GM23248 (cell line): ENCODE measurements around the gene C1D. TPM values are rescaled to one million over a fixed set of nuclear protein-coding genes. Genes with fewer than 3 reads are reported as not detected.

Source experiments
- DNase-seq: peaks from one replicate; pipeline ENCODE4 v3.0.0-alpha.2; 2015
- H2AFZ ChIP-seq: fragments of 200-600 bp; sonication (generic); 2 replicates; pipeline ENCODE4 v1.6.1; 2016; ENCODE audit warnings: antibody characterized with exemption
- H3F3A ChIP-seq: fragments of 200-600 bp; sonication (generic); 2 replicates; pipeline ENCODE4 v1.6.1; 2016; ENCODE audit warnings: mild to moderate bottlenecking, antibody characterized with exemption, mixed run types; ENCODE audit not compliant: insufficient read depth
- H3K27ac ChIP-seq: fragments of 200-600 bp; sonication (generic); 2 replicates; pipeline ENCODE4 v1.5.1; 2016; ENCODE audit warnings: mild to moderate bottlenecking
- H3K27me3 ChIP-seq: fragments of 200-600 bp; sonication (generic); replicated peaks from 2 replicates; pipeline ENCODE4 v1.6.1; 2016; ENCODE audit warnings: mild to moderate bottlenecking; ENCODE audit not compliant: insufficient read depth
- H3K36me3 ChIP-seq: fragments of 200-600 bp; sonication (generic); 2 replicates; pipeline ENCODE4 v1.6.1; 2016; ENCODE audit warnings: low read depth, mild to moderate bottlenecking
- H3K4me1 ChIP-seq: fragments of 200-600 bp; sonication (generic); 2 replicates; pipeline ENCODE4 v1.6.1; 2016; ENCODE audit warnings: mild to moderate bottlenecking; ENCODE audit not compliant: insufficient read depth
- H3K4me2 ChIP-seq: fragments of 200-600 bp; sonication (generic); one replicate; pipeline ENCODE4 v1.6.1; 2016; ENCODE audit warnings: mild to moderate bottlenecking; ENCODE audit not compliant: unreplicated experiment
- H3K4me3 ChIP-seq: fragments of 200-600 bp; sonication (generic); 2 replicates; pipeline ENCODE4 v1.5.1; 2016; ENCODE audit warnings: mild to moderate bottlenecking
- H3K79me2 ChIP-seq: fragments of 200-600 bp; sonication (generic); 2 replicates; pipeline ENCODE4 v1.6.1; 2016; ENCODE audit warnings: mild to moderate bottlenecking; ENCODE audit not compliant: insufficient read depth
- H3K9ac ChIP-seq: fragments of 200-600 bp; sonication (generic); 2 replicates; pipeline ENCODE4 v1.6.1; 2016; ENCODE audit warnings: mild to moderate bottlenecking
- H3K9me2 ChIP-seq: fragments of 200-600 bp; sonication (generic); 2 replicates; pipeline ENCODE4 v1.6.1; 2016; ENCODE audit warnings: mixed run types, mild to moderate bottlenecking, moderate library complexity; ENCODE audit not compliant: insufficient read depth
- H3K9me3 ChIP-seq: fragments of 200-600 bp; sonication (generic); one replicate; pipeline ENCODE4 v1.6.1; 2017; ENCODE audit warnings: low read depth
- H4K20me1 ChIP-seq: fragments of 200-600 bp; sonication (generic); 2 replicates; pipeline ENCODE4 v1.6.0; 2016; ENCODE audit not compliant: insufficient read depth
- EZH2 ChIP-seq: fragments of 200-600 bp; sonication (generic); IDR thresholded peaks from 2 replicates; pipeline ENCODE4 v1.6.1; 2018; ENCODE audit warnings: antibody characterized with exemption, mild to moderate bottlenecking; ENCODE audit not compliant: insufficient read depth, poor library complexity, severe bottlenecking
- EZH2phosphoT487 ChIP-seq: fragments of 200-600 bp; sonication (generic); IDR thresholded peaks from 2 replicates; pipeline ENCODE4 v1.6.1; 2018; ENCODE audit warnings: antibody characterized with exemption, moderate library complexity, mild to moderate bottlenecking, low read depth; ENCODE audit not compliant: insufficient read depth
- WGBS, 2 experiments: methylation state at CpG; one replicate each; pipeline ENCODE4 v1.1.6; 2015 to 2017; ENCODE audit warnings: low lambda C conversion rate in 2 of 2, low coverage in 1 of 2; ENCODE audit errors: missing lambda C conversion rate in 2 of 2; 5-methylcytosine and 5-hydroxymethylcytosine counted together
- in situ Hi-C: fragments of 300-500 bp; cut with MboI; formaldehyde crosslinking; loops from 2 replicates; pipeline ENCODE4 v1.15.0; 2020
- polyA plus RNA-seq: library from polyadenylated mRNA; unstranded; fragments of >200 nt; fragmentation: Nextera tagmentation; extraction: Ambion mirVana; gene quantifications from 2 replicates; pipeline ENCODE4 v1.2.1, GENCODE V29; 2016
- total RNA-seq: library from RNA; depleted of rRNA; stranded (reverse); fragments of >200 nt; shearing (Covaris generic); gene quantifications from 2 replicates; pipeline ENCODE4 v1.2.3, GENCODE V29; 2014

C1D gene
- total and polyA plus RNA-seq, 2 experiments from 2014 or later, result 32.5 to 65.3 TPM

GRCh38 chr2:68032702-68033101 lies 30.1 kb downstream of the C1D start:
- no peak overlapping the region for H3K27ac ChIP-seq
- TF ChIP-seq EZH2, result no peak
- TF ChIP-seq EZH2phosphoT487, result no peak
- no peaks in the 10 kb centered on the region for H3K36me3 ChIP-seq
- H3K9me3 ChIP-seq, result no peaks in the 10 kb centered on the region
- DNase-seq, result no peak
- no peaks in the 10 kb centered on the region for H3K27me3 ChIP-seq
- peaks cover 17% of the 10 kb centered on the region for H3K4me1 ChIP-seq
- peaks cover 8% of the 10 kb centered on the region for H3F3A ChIP-seq
- no peaks in the 10 kb centered on the region for H4K20me1 ChIP-seq
- H2AFZ ChIP-seq, result peak overlapping the region; percentile 60
- no peak overlapping the region for H3K4me2 ChIP-seq
- H3K9ac ChIP-seq, result no peak overlapping the region
- WGBS, 2 experiments, result 83 to 84% methylated on average over 6 of the region's 6 CpGs
- no peak overlapping the region for H3K4me3 ChIP-seq
- H3K79me2 ChIP-seq, result no peaks in the 10 kb centered on the region
- H3K9me2 ChIP-seq, result no peaks in the 10 kb centered on the region
- in situ Hi-C loops, result loop anchor here (25.0 kb wide), 1 partner anchor 395 kb away; no protein-coding TSS in a partner anchor

- Histone ChIP-seq H3K9me3 (no peaks in the 10 kb centered on the region), H3K9ac (0 out of 2 replicates have a peak overlapping the region, but pooled peaks have one; percentile 26), H3K79me2 (no peaks in the 10 kb centered on the region), H3K4me2 (peak overlapping the region; percentile 66), H3K27me3 (no peaks in the 10 kb centered on the region), H3K27ac (no peak overlapping the region), H4K20me1 (no peaks in the 10 kb centered on the region), H3K4me1 (peaks cover 21% of the 10 kb centered on the region), H3K4me3 (peak overlapping the region; percentile 30; the same call in 1 of the 2 replicates), H3K9me2 (no peaks in the 10 kb centered on the region), H3K36me3 (no peaks in the 10 kb centered on the region), H3F3A (peaks cover 8% of the 10 kb centered on the region), H2AFZ (peak overlapping the region; percentile 77)
- 17 to 32% methylated on average over 2 of the region's 2 CpGs for WGBS, 2 experiments
- TF ChIP-seq EZH2 (no peak), EZH2phosphoT487 (no peak)
- DNase-seq, result peak; percentile 77
- in situ Hi-C loops, result loop anchor here (25.0 kb wide), 1 partner anchor 394 kb away; no protein-coding TSS in a partner anchor
Measured at GRCh38 chr2:68031542-68032160, 31.2 kb downstream of the C1D start.

GRCh38 chr2:68031043-68031442 lies 31.8 kb downstream of the C1D start:
- Histone ChIP-seq H3K9ac (0 out of 2 replicates have a peak overlapping the region, but pooled peaks have one; percentile 26), H3K9me2 (no peaks in the 10 kb centered on the region), H4K20me1 (no peaks in the 10 kb centered on the region), H3K9me3 (no peaks in the 10 kb centered on the region), H3K4me3 (peak overlapping the region; percentile 30; the same call in 1 of the 2 replicates), H3K79me2 (no peaks in the 10 kb centered on the region), H3K36me3 (no peaks in the 10 kb centered on the region), H2AFZ (peak overlapping the region; percentile 77), H3K4me2 (peak overlapping the region; percentile 66), H3K27ac (no peak overlapping the region), H3F3A (peaks cover 8% of the 10 kb centered on the region), H3K4me1 (peaks cover 21% of the 10 kb centered on the region), H3K27me3 (no peaks in the 10 kb centered on the region)
- TF ChIP-seq EZH2 (no peak), EZH2phosphoT487 (no peak)
- in situ Hi-C loops, result loop anchor here (25.0 kb wide), 1 partner anchor 394 kb away; no protein-coding TSS in a partner anchor
- DNase-seq, result no peak

- H3K27me3 ChIP-seq, result no peaks in the 10 kb centered on the region
- no peaks in the 10 kb centered on the region for H3K9me3 ChIP-seq
- H3F3A ChIP-seq, result peaks cover 8% of the 10 kb centered on the region
- no peaks in the 10 kb centered on the region for H3K36me3 ChIP-seq
- DNase-seq, result no peak
- no peak overlapping the region for H3K27ac ChIP-seq
- TF ChIP-seq EZH2phosphoT487, result no peak
- no peak for TF ChIP-seq EZH2
- WGBS, 2 experiments, result 94 to 98% methylated on average over 5 of the region's 5 CpGs
- H3K4me3 ChIP-seq, result no peak overlapping the region
- H4K20me1 ChIP-seq, result no peaks in the 10 kb centered on the region
- in situ Hi-C loops, result loop anchor here (25.0 kb wide), 1 partner anchor 393 kb away; no protein-coding TSS in a partner anchor
- no peak overlapping the region for H3K9ac ChIP-seq
- H3K4me1 ChIP-seq, result peaks cover 21% of the 10 kb centered on the region
- no peak overlapping the region for H3K4me2 ChIP-seq
- 0 out of 2 replicates have a peak overlapping the region, but pooled peaks have one; percentile 77 for H2AFZ ChIP-seq
- no peaks in the 10 kb centered on the region for H3K79me2 ChIP-seq
- no peaks in the 10 kb centered on the region for H3K9me2 ChIP-seq
Measured at GRCh38 chr2:68030529-68030928, 32.3 kb downstream of the C1D start.
